Fibroblast of lung (primary cell): ENCODE data around the gene GAGE12G. TPM values are rescaled to one million over a fixed set of nuclear protein-coding genes. Genes with fewer than 3 reads are reported as not detected.

ENCODE experiments used
- DNase-seq, 2 donors: peaks; one replicate each; pipeline versions ENCODE4 v3.0.0 to v3.0.0-alpha.2; 2010; ENCODE audit warnings: low read depth in 2 of 2
- H2AFZ ChIP-seq: 2 replicates; pipeline ENCODE4 v1.5.1; 2012; ENCODE audit warnings: low read length, control low read depth, inconsistent platforms
- H3K27ac ChIP-seq: 2 replicates; pipeline ENCODE4 v1.5.1; 2011; ENCODE audit warnings: low read length, control low read depth; ENCODE audit not compliant: insufficient read depth
- H3K27me3 ChIP-seq: 2 replicates; pipeline ENCODE4 v1.5.1; 2011; ENCODE audit warnings: mild to moderate bottlenecking, low read length; ENCODE audit not compliant: control insufficient read depth, insufficient read depth
- H3K36me3 ChIP-seq: 2 replicates; pipeline ENCODE4 v1.5.1; 2011; ENCODE audit warnings: low read length; ENCODE audit not compliant: control insufficient read depth, insufficient read depth
- H3K4me1 ChIP-seq: 2 replicates; pipeline ENCODE4 v1.5.1; 2011; ENCODE audit warnings: low read length; ENCODE audit not compliant: control insufficient read depth, insufficient read depth; ENCODE audit errors: extremely low read depth
- H3K4me2 ChIP-seq: 2 replicates; pipeline ENCODE4 v1.5.1; 2011; ENCODE audit warnings: low read length, control low read depth; ENCODE audit not compliant: insufficient read depth; ENCODE audit errors: extremely low read depth
- H3K4me3 ChIP-seq, 4 experiments: fragments of 200-600 bp in 1 of 4; sonication (generic) in 1 of 4; replicated peaks in 1 of 4; 2 replicates each; pipeline ENCODE4 v1.5.1; 2011 to 2016; ENCODE audit warnings: low read length in 4 of 4, low read depth in 3 of 4, mild to moderate bottlenecking in 3 of 4, control low read depth in 2 of 4, inconsistent platforms in 1 of 4, mixed read lengths in 1 of 4; ENCODE audit not compliant: insufficient read depth in 1 of 4; ENCODE audit errors: control extremely low read depth in 1 of 4
- H3K79me2 ChIP-seq: 2 replicates; pipeline ENCODE4 v1.5.1; 2012; ENCODE audit warnings: mild to moderate bottlenecking, low read length, inconsistent platforms; ENCODE audit not compliant: control insufficient read depth, insufficient read depth
- H3K9ac ChIP-seq: 2 replicates; pipeline ENCODE4 v1.5.1; 2011; ENCODE audit warnings: mild to moderate bottlenecking, low read length, control low read depth; ENCODE audit not compliant: insufficient read depth
- H3K9me3 ChIP-seq: 2 replicates; pipeline ENCODE4 v1.5.1; 2012; ENCODE audit warnings: low read depth, low read length; ENCODE audit not compliant: control insufficient read depth, insufficient read depth
- H4K20me1 ChIP-seq: 2 replicates; pipeline ENCODE4 v1.5.1; 2011; ENCODE audit warnings: low read length; ENCODE audit not compliant: control insufficient read depth, insufficient read depth; ENCODE audit errors: extremely low read depth
- CTCF ChIP-seq, 2 donors: IDR thresholded peaks in 1 of 2; conservative IDR thresholded peaks in 1 of 2; 1 replicate in 1 of 2; 2 replicates in 1 of 2; pipeline ENCODE4 v1.5.1; 2011 to 2012; ENCODE audit warnings: low read length in 2 of 2, control low read depth in 1 of 2, inconsistent platforms in 1 of 2, low read depth in 1 of 2, mild to moderate bottlenecking in 1 of 2
- EZH2 ChIP-seq: IDR thresholded peaks from 2 replicates; pipeline ENCODE4 v1.5.1; 2012; ENCODE audit warnings: low read length, control low read depth, mild to moderate bottlenecking; ENCODE audit errors: missing control alignments
- polyA plus RNA-seq, 2 donors: library from polyadenylated mRNA; depleted of rRNA in 1 of 2; stranded (reverse) in 1 of 2; unstranded in 1 of 2; fragments of >200 nt; gene quantifications; 2 replicates each; pipeline ENCODE4 v1.2.1, GENCODE V29; 2011 to 2012; ENCODE audit warnings: missing spikeins in 1 of 2
- total RNA-seq: library from RNA; depleted of rRNA; stranded (reverse); fragments of >200 nt; gene quantifications from 2 replicates; pipeline ENCODE4 v1.2.1, GENCODE V29; 2014

The GAGE12G gene
- total and polyA plus RNA-seq, 2 donors (not counting 1 experiment from before 2014, with no cell fraction given) = not detected

- H3K9ac ChIP-seq = no peak overlapping the region
- no peaks in the 10 kb centered on the region for H4K20me1 ChIP-seq
- H3K27me3 ChIP-seq = no peaks in the 10 kb centered on the region
- H3K79me2 ChIP-seq = no peaks in the 10 kb centered on the region
- no peak overlapping the region for H2AFZ ChIP-seq
- no peaks in the 10 kb centered on the region for H3K36me3 ChIP-seq
- H3K4me3 ChIP-seq = no peak overlapping the region
- no peak for DNase-seq
- no peak overlapping the region for H3K4me2 ChIP-seq
- H3K27ac ChIP-seq = no peak overlapping the region
- no peaks in the 10 kb centered on the region for H3K9me3 ChIP-seq
- no peak for TF ChIP-seq CTCF (conservative IDR thresholded peaks at IDR 0.05 in 1 of 2, IDR thresholded peaks at IDR 0.05 in 1 of 2; ENCODE audit: low read depth in 1 of 2, low read length in 2 of 2)
- no peak for TF ChIP-seq EZH2
- H3K4me1 ChIP-seq = no peaks in the 10 kb centered on the region
Observed at GRCh38 chrX:49610718-49611310, 40.6 kb downstream of the GAGE12G start.

- DNase-seq = no peak
- Histone ChIP-seq H3K79me2 (no peaks in the 10 kb centered on the region), H3K27me3 (no peaks in the 10 kb centered on the region), H3K27ac (no peak overlapping the region), H3K4me1 (no peaks in the 10 kb centered on the region), H3K4me2 (no peak overlapping the region), H3K9me3 (no peaks in the 10 kb centered on the region), H3K36me3 (no peaks in the 10 kb centered on the region), H4K20me1 (no peaks in the 10 kb centered on the region), H3K9ac (no peak overlapping the region), H3K4me3 (no peak overlapping the region), H2AFZ (no peak overlapping the region)
- TF ChIP-seq EZH2 (no peak), CTCF (conservative IDR thresholded peaks at IDR 0.05 in 1 of 2, IDR thresholded peaks at IDR 0.05 in 1 of 2; ENCODE audit: low read depth in 1 of 2, low read length in 2 of 2) (no peak)
Observed at GRCh38 chrX:49618574-49618973, 48.4 kb downstream of the GAGE12G start.

Other genes starting within 250 kb of the GAGE12G start
- not detected in 2 replicates for gene GAGE12J, start 248.4 kb upstream of the GAGE12G start, total RNA-seq
- not detected in 2 replicates for gene GAGE12J, start 248.4 kb upstream of the GAGE12G start, polyA plus RNA-seq
- gene GAGE13, start 238.8 kb upstream of the GAGE12G start, total RNA-seq = not detected in 2 replicates
- gene GAGE13, start 238.8 kb upstream of the GAGE12G start, polyA plus RNA-seq = not detected in 2 replicates
- not detected in 2 replicates for gene GAGE12C, start 38.2 kb upstream of the GAGE12G start, total RNA-seq
- not detected in 2 replicates for gene GAGE12C, start 38.2 kb upstream of the GAGE12G start, polyA plus RNA-seq
- not detected in 2 replicates for gene GAGE12D, start 28.7 kb upstream of the GAGE12G start, total RNA-seq
- gene GAGE12D, start 28.7 kb upstream of the GAGE12G start, polyA plus RNA-seq = not detected in 2 replicates
- gene GAGE12E, start 19.1 kb upstream of the GAGE12G start, total RNA-seq = not detected in 2 replicates
- not detected in 2 replicates for gene GAGE12E, start 19.1 kb upstream of the GAGE12G start, polyA plus RNA-seq
- not detected in 2 replicates for gene GAGE12F, start 9.6 kb upstream of the GAGE12G start, total RNA-seq
- not detected in 2 replicates for gene GAGE12F, start 9.6 kb upstream of the GAGE12G start, polyA plus RNA-seq
- not detected in 2 replicates for gene GAGE12H, start 9.5 kb downstream of the GAGE12G start, total RNA-seq
- not detected in 2 replicates for gene GAGE12H, start 9.5 kb downstream of the GAGE12G start, polyA plus RNA-seq
- gene GAGE2A, start 19.1 kb downstream of the GAGE12G start, total RNA-seq = not detected in 2 replicates
- not detected in 2 replicates for gene GAGE2A, start 19.1 kb downstream of the GAGE12G start, polyA plus RNA-seq
- not detected in 2 replicates for gene GAGE1, start 28.6 kb downstream of the GAGE12G start, total RNA-seq
- gene GAGE1, start 28.6 kb downstream of the GAGE12G start, polyA plus RNA-seq = not detected in 2 replicates
- gene PAGE1, start 125.6 kb downstream of the GAGE12G start, total RNA-seq = not detected in 2 replicates
- gene PAGE1, start 125.6 kb downstream of the GAGE12G start, polyA plus RNA-seq = not detected in 2 replicates